Neuron (in vitro differentiated cells): ENCODE results near the gene KIF26B.

Experiments used
- H2AFZ ChIP-seq: one replicate; pipeline ENCODE4 v1.6.1; 2013; ENCODE audit warnings: low read depth, mild to moderate bottlenecking, inconsistent platforms, low read length, moderate library complexity
- H3K27me3 ChIP-seq: one replicate; pipeline ENCODE4 v1.6.1; 2013; ENCODE audit warnings: low read length; ENCODE audit not compliant: insufficient read depth
- H3K36me3 ChIP-seq: one replicate; pipeline ENCODE4 v1.6.1; 2013; ENCODE audit warnings: low read length; ENCODE audit not compliant: insufficient read depth
- H3K4me1 ChIP-seq: one replicate; pipeline ENCODE4 v1.6.1; 2013; ENCODE audit warnings: low read length; ENCODE audit not compliant: insufficient read depth
- H3K4me3 ChIP-seq: 2 replicates; pipeline ENCODE4 v1.5.1; 2013; ENCODE audit warnings: mild to moderate bottlenecking, low read length, moderate library complexity
- H3K9me3 ChIP-seq: one replicate; pipeline ENCODE4 v1.6.1; 2013; ENCODE audit warnings: low read length

The KIF26B gene

GRCh38 chr1:245648749-245649522 lies 494.2 kb downstream of the KIF26B start:
- peaks cover 11% of the 10 kb centered on the region for H3K9me3 ChIP-seq
- no peaks in the 10 kb centered on the region for H3K36me3 ChIP-seq
- no peak overlapping the region for H2AFZ ChIP-seq
- no peaks in the 10 kb centered on the region for H3K4me1 ChIP-seq
- no peaks in the 10 kb centered on the region for H3K27me3 ChIP-seq
- no peak overlapping the region for H3K4me3 ChIP-seq

- no peak overlapping the region for H2AFZ ChIP-seq
- H3K9me3 ChIP-seq = peaks cover 11% of the 10 kb centered on the region
- no peak overlapping the region for H3K4me3 ChIP-seq
- no peaks in the 10 kb centered on the region for H3K4me1 ChIP-seq
- no peaks in the 10 kb centered on the region for H3K27me3 ChIP-seq
- no peaks in the 10 kb centered on the region for H3K36me3 ChIP-seq
Measured at GRCh38 chr1:245649666-245650065, 494.9 kb downstream of the KIF26B start.

GRCh38 chr1:245650441-245650960 lies 495.7 kb downstream of the KIF26B start:
- Histone ChIP-seq H3K27me3 (no peaks in the 10 kb centered on the region), H2AFZ (no peak overlapping the region), H3K36me3 (no peaks in the 10 kb centered on the region), H3K9me3 (peaks cover 11% of the 10 kb centered on the region), H3K4me3 (no peak overlapping the region), H3K4me1 (no peaks in the 10 kb centered on the region)

GRCh38 chr1:245651093-245651492 lies 496.3 kb downstream of the KIF26B start:
- Histone ChIP-seq H3K36me3 (no peaks in the 10 kb centered on the region), H3K9me3 (peaks cover 11% of the 10 kb centered on the region), H2AFZ (no peak overlapping the region), H3K4me3 (no peak overlapping the region), H3K27me3 (no peaks in the 10 kb centered on the region), H3K4me1 (no peaks in the 10 kb centered on the region)

- H3K36me3 ChIP-seq = no peaks in the 10 kb centered on the region
- no peak overlapping the region for H3K4me3 ChIP-seq
- H3K27me3 ChIP-seq = no peaks in the 10 kb centered on the region
- H3K4me1 ChIP-seq = no peaks in the 10 kb centered on the region
- H3K9me3 ChIP-seq = peaks cover 11% of the 10 kb centered on the region
- no peak overlapping the region for H2AFZ ChIP-seq
Measured at GRCh38 chr1:245652116-245652515, 497.3 kb downstream of the KIF26B start.

GRCh38 chr1:245652660-245653427 lies 498.1 kb downstream of the KIF26B start:
- H3K9me3 ChIP-seq = peaks cover 11% of the 10 kb centered on the region
- H3K4me1 ChIP-seq = no peaks in the 10 kb centered on the region
- H3K27me3 ChIP-seq = no peaks in the 10 kb centered on the region
- H2AFZ ChIP-seq = no peak overlapping the region
- H3K36me3 ChIP-seq = no peaks in the 10 kb centered on the region
- no peak overlapping the region for H3K4me3 ChIP-seq

GRCh38 chr1:245654460-245655050 lies 499.8 kb downstream of the KIF26B start:
- no peaks in the 10 kb centered on the region for H3K4me1 ChIP-seq
- no peak overlapping the region for H3K4me3 ChIP-seq
- no peaks in the 10 kb centered on the region for H3K36me3 ChIP-seq
- H2AFZ ChIP-seq = no peak overlapping the region
- H3K9me3 ChIP-seq = peaks cover 11% of the 10 kb centered on the region
- no peaks in the 10 kb centered on the region for H3K27me3 ChIP-seq

GRCh38 chr1:245656189-245656717 lies 501.5 kb downstream of the KIF26B start:
- Histone ChIP-seq H3K4me1 (no peaks in the 10 kb centered on the region), H3K27me3 (no peaks in the 10 kb centered on the region), H3K4me3 (no peak overlapping the region), H3K36me3 (no peaks in the 10 kb centered on the region), H3K9me3 (peaks cover 5% of the 10 kb centered on the region), H2AFZ (no peak overlapping the region)

GRCh38 chr1:245657371-245657770 lies 502.6 kb downstream of the KIF26B start:
- Histone ChIP-seq H3K4me3 (no peak overlapping the region), H2AFZ (no peak overlapping the region), H3K4me1 (no peaks in the 10 kb centered on the region), H3K36me3 (no peaks in the 10 kb centered on the region), H3K27me3 (no peaks in the 10 kb centered on the region), H3K9me3 (no peaks in the 10 kb centered on the region)

- H3K9me3 ChIP-seq = peaks cover 3% of the 10 kb centered on the region
- no peak overlapping the region for H2AFZ ChIP-seq
- H3K27me3 ChIP-seq = no peaks in the 10 kb centered on the region
- no peaks in the 10 kb centered on the region for H3K36me3 ChIP-seq
- no peak overlapping the region for H3K4me3 ChIP-seq
- H3K4me1 ChIP-seq = no peaks in the 10 kb centered on the region
Measured at GRCh38 chr1:245663373-245663772, 508.6 kb downstream of the KIF26B start.

- no peaks in the 10 kb centered on the region for H3K36me3 ChIP-seq
- no peak overlapping the region for H3K4me3 ChIP-seq
- no peaks in the 10 kb centered on the region for H3K4me1 ChIP-seq
- peaks cover 3% of the 10 kb centered on the region for H3K9me3 ChIP-seq
- no peaks in the 10 kb centered on the region for H3K27me3 ChIP-seq
- H2AFZ ChIP-seq = no peak overlapping the region
Measured at GRCh38 chr1:245663841-245664240, 509.1 kb downstream of the KIF26B start.

GRCh38 chr1:245666412-245666811 lies 511.6 kb downstream of the KIF26B start:
- Histone ChIP-seq H3K36me3 (no peaks in the 10 kb centered on the region), H2AFZ (no peak overlapping the region), H3K27me3 (no peaks in the 10 kb centered on the region), H3K4me1 (no peaks in the 10 kb centered on the region), H3K4me3 (no peak overlapping the region), H3K9me3 (peaks cover 3% of the 10 kb centered on the region)

- H3K27me3 ChIP-seq = no peaks in the 10 kb centered on the region
- peaks cover 19% of the 10 kb centered on the region for H3K4me1 ChIP-seq
- no peak overlapping the region for H3K4me3 ChIP-seq
- H3K36me3 ChIP-seq = no peaks in the 10 kb centered on the region
- no peak overlapping the region for H2AFZ ChIP-seq
- H3K9me3 ChIP-seq = peaks cover 3% of the 10 kb centered on the region
Measured at GRCh38 chr1:245671349-245671748, 516.6 kb downstream of the KIF26B start.
